Measurements from ENCODE around the gene PTCD2.

- no peak for TF ChIP-seq CTCF (IDR thresholded peaks at IDR 0.05; ENCODE audit: low read depth, low read length, poor library complexity, severe bottlenecking)
- no peak for TF ChIP-seq EZH2phosphoT487 (IDR thresholded peaks at IDR 0.05; ENCODE audit: borderline replicate concordance, low read length)
These were observed 10.5 kb downstream of the PTCD2 start for GRCh38 chr5:72330712-72331111.

Data from DOHH2 (cell line).